C4-2B (cell line): Measurements from ENCODE around the gene HRAS.

Experiments used
- ZFX ChIP-seq: fragments of 450-650 bp; IDR thresholded peaks from 2 replicates; pipeline ENCODE4 v1.6.1; 2017
- TF ChIP-seq, protein P1 (sequence below): fragments of 450-650 bp; conservative IDR thresholded peaks from 2 replicates; pipeline ENCODE4 v1.5.1; 2017; ENCODE audit warnings: mild to moderate bottlenecking

DNA sequence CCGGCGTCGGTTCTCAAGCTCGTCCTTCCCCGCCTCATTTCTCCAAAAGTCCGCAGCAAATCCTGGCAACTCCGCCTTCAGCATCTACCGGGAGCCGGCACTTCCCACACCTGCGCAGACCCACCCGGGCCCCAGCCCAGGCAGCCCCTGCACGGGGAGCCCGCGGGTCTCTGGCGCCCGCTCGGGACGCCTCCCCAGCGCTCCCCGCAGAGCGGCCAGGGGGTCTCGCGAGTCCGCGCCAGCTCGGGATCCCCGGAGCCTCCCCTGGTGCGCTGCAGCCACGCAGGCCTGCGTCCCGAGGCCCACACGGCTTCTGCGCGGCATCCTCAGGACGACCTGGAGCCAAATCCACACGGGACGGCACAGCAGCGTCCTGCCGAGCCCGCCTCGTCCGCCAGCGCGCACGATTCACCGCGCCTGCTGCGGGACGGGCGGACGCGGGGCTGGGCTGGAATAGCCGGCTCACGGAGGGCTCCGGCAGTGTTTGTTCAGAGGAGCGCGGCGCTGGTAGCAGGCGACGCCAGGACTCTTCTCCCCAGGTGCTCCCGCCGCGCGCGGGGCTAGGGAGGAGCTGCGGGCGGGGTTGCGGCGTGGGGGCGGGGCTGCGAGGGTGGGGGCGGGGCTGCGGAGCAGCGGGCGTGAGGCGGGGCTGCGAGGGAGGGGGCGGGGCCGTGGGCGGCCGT, 40.1 kb upstream of the HRAS start:
- TF ChIP-seq, protein P1, sequence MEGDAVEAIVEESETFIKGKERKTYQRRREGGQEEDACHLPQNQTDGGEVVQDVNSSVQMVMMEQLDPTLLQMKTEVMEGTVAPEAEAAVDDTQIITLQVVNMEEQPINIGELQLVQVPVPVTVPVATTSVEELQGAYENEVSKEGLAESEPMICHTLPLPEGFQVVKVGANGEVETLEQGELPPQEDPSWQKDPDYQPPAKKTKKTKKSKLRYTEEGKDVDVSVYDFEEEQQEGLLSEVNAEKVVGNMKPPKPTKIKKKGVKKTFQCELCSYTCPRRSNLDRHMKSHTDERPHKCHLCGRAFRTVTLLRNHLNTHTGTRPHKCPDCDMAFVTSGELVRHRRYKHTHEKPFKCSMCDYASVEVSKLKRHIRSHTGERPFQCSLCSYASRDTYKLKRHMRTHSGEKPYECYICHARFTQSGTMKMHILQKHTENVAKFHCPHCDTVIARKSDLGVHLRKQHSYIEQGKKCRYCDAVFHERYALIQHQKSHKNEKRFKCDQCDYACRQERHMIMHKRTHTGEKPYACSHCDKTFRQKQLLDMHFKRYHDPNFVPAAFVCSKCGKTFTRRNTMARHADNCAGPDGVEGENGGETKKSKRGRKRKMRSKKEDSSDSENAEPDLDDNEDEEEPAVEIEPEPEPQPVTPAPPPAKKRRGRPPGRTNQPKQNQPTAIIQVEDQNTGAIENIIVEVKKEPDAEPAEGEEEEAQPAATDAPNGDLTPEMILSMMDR, result no peak
- TF ChIP-seq ZFX, result peak; percentile 83
